Measurements from ENCODE around the gene KCNIP1.

- TF ChIP-seq CTCF (IDR thresholded peaks at IDR 0.05) = no peak
- TF ChIP-seq POLR2A (IDR thresholded peaks at IDR 0.05) = no peak
Observed at GRCh38 chr5:170757669-170758068, 253.8 kb downstream of the KCNIP1 start.
